NCI-H526 (cell line): ENCODE data around the gene TRPM4.
"Not testable (repeated sequence)": the region's sequence is repeated elsewhere in the genome, so short reads cannot be mapped to it uniquely, and the experiment has no call there.

Experiments
- DNase-seq, 2 experiments: peaks; one replicate each; lab custom pipeline; 2025; lab: John Stamatoyannopoulos, UW

TRPM4 gene

DNA sequence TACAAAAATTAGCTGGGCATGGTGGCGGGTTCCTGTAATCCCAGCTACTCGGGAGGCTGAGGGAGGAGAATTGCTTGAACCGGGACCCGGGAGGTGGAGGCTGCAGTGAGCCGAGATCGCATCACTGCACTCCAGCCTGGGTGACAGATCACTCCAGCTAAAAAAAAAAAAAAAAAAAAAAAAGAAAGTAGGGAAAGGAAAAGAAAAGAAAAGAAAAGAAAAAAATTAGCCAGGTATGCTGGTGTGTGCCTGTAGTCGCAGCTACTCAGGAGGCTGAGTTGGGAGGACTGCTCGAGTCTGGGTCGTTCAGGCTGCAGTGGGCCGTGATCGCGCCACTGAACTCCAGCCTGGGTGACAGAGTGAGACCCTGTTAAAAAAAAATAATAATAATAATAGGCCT is 30.4 kb upstream of the TRPM4 start:
- not testable (repeated sequence) for DNase-seq

DNA sequence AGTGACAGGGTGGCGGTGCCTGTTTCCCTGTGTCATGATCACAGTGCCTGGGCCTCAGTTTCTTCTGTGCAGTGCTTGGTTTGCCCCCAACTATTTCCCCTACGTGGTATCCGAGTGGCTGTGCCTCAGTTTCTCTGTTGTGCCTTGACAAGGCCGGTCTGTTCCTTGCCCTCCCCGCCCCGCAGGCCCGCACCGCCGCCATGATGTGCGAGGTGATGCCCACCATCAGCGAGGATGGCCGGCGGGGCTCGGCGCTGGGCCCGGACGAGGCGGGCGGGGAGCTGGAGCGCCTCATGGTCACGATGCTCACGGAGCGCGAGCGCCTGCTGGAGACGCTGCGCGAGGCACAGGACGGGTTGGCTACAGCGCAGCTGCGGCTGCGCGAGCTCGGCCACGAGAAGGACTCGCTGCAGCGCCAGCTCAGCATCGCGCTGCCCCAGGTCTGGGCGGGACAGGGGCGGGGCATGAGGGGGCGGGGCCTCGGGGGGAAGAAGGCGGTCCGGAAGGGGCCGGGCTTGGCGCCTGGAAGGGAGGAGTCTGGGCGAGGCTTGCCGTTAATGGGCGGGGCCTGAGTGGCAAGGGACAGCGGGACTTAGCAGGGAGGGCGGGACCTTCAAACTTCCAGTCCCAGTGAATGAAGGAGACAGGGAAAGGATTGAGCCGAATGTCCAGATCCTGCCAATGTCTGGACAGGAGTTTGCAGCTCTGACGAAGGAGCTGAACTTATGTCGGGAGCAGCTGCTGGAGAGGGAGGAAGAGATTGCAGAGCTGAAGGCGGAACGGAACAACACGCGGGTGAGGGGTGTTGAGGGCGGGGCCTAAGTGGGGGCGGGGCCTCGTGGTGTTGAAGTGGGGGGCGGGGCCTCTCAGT is 29.7 kb upstream of the TRPM4 start:
- peak; percentile 86 to 97 for DNase-seq

DNA sequence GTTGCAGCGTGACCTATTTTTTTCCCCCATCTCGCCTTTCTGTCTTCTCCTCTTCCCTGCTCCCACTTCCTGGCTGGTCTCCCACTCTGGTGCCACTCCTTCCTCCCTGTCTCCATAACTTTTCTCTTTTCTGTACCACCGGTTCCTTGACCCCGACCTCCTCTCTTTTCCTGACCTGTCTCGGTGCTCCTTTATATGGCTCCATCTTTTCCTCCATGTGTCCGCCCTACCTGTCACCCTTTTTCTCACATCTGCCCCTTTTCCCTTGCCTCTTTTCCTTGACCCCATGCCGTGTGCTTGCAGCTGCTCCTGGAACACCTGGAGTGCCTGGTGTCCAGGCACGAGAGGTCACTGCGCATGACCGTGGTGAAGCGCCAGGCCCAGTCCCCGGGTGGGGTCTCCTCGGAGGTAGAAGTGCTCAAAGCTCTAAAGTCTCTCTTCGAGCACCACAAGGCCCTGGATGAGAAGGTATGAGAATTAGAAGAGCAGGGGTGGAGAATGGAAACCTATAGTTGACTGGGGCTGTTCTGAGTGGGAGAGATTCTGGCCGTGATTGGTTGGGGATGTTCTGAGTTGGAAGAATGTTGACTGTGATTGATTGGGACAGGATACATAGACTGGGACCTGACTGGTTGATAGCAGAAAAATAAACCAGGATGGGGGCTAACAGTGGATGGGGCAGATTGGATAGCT is 28.9 kb upstream of the TRPM4 start:
- DNase-seq = no peak

DNA sequence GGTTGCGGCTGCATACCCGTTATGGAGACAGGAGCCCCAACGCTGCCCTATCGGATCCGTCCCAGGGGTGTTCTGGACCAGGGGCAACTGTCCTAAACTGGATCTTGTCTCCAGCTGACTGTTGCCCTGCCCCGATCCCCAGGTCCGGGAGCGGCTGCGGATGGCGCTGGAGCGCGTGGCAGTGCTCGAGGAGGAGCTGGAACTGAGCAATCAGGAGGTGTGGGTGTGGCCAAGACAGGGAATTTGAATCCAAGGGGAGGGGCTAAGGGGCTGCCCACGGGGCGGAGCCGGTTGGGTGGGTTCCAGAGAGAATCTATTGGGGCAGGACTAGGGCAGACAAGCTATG is 28.4 kb upstream of the TRPM4 start:
- no peak for DNase-seq

DNA sequence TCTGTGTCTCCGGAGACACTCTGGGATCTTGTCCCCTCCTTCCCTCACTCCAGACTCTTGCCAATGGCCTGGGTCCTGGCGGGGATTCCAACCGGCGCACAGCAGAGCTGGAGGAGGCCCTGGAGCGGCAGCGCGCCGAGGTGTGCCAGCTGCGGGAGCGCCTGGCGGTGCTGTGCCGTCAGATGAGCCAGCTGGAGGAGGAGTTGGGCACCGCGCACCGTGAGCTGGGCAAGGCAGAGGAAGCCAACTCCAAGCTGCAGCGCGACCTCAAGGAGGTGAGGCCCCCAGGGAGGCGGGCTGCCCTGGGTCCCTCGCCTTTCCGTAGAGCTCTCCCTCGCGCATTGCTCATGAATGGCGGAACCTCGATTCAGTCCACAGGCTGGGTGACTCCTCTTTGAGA is 27.3 kb upstream of the TRPM4 start:
- DNase-seq = no peak

DNA sequence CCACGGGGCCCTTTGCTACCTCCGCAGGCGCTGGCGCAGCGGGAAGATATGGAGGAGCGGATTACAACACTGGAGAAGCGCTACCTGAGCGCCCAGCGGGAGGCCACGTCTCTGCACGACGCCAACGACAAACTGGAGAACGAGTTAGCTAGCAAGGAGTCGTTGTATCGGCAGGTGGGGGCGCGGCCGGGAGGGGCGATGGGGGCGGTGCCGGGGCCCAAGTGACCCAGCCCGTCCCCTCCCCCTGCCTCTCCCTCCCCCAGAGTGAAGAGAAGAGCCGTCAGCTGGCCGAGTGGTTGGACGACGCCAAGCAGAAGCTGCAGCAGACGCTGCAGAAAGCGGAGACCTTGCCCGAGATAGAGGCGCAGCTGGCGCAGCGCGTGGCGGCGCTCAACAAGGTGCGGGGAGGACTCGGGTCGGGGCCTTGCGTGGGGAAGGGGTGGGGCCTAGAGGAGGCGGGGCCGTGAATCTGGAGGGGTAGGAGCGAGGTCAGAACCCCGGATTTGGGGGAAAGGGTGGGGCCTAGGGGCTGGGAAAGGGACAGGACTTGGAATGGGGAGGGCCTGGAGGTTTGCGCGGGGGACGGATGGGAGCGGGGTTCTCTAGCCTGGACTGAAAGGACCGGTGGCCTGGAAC is 24.5 kb upstream of the TRPM4 start:
- no peak for DNase-seq

DNA sequence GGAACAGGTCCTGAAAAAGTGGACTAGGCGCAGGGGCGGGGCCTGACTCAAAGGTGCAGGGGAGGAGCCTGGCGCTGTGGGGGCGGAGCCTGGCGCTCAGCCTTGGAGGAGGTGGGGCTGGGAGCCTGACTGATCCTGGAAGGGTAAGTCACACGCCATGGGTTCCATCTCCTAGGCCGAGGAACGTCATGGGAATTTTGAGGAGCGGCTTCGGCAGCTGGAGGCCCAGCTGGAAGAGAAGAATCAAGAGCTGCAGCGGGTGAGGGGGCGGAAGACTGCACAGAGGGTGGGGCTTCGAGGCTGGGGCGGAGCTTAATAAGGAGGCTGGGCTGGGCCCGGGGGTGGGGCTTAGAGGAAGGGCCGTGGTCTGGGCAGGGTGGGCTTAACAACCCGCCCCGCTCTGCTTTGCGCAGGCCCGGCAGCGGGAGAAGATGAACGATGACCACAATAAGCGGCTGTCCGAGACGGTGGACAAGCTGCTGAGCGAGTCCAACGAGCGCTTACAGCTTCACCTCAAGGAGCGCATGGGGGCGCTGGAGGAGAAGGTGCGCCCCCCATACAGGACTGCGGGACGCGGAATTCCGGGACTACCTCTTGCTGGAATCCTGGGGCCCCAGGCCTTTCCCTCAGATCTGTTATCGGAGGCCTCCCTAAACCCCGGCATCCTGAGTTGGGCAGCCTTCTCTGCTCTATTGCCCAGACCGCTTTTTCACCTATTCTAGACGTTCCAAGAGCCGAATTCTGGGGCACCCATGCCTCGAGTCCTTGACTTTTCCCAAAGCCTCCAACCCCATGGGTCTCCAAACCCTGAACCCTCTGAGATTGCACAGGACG is 23.8 kb upstream of the TRPM4 start:
- no peak for DNase-seq

DNA sequence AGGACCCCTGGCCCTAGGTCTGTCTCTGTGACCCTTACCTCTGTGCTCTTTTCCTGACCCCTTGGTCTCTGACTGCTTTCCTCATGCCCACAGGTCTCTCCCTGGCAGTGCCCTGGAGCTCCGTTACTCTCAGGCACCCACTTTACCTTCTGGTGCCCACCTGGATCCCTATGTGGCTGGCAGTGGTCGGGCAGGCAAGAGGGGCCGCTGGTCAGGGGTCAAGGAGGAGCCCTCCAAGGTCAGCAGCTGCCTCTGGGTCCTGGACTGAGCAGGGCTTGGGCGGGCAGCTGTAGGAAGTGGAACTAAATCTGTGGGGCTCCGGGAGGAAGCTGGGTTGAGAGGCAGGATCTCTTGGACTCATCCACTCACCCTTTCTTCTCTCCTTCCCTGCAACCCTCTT is 21.9 kb upstream of the TRPM4 start:
- no peak for DNase-seq

DNA sequence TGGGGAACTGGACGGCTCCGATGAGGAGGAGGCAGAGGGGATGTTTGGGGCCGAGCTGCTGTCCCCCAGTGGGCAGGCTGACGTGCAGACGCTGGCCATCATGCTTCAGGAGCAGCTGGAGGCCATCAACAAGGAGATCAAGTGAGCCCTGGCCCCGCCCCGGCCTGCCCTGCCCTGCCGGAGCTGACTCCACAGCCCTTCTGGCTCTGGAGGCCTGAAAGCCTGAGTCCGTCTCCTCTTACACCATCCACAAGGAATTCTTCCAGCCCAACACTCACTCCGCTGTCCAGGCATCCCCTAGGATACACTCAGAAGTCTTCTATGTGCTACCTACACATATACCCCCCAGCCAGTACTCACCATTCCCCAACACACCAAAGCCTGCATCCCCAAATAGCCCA is 20.8 kb upstream of the TRPM4 start:
- no peak for DNase-seq

DNA sequence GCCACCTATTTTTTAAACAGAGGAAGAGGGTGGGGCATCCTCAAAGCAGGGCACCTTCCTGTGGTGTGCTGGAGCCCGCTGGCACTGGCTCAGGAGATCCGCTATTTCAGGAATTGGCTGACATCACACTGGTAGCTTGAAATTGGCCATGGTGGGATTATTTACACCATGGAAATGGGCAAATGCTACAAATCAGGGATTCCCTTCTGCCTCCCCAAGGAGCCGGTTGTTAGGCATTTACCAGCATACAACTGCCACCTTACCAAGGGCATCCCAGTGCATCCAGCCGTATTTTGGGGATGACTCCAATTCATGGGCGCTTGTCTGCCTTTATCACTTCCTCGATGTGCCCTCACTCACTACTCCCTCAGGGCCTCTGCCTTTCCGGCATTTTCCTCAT is 16.6 kb upstream of the TRPM4 start:
- DNase-seq = no peak

DNA sequence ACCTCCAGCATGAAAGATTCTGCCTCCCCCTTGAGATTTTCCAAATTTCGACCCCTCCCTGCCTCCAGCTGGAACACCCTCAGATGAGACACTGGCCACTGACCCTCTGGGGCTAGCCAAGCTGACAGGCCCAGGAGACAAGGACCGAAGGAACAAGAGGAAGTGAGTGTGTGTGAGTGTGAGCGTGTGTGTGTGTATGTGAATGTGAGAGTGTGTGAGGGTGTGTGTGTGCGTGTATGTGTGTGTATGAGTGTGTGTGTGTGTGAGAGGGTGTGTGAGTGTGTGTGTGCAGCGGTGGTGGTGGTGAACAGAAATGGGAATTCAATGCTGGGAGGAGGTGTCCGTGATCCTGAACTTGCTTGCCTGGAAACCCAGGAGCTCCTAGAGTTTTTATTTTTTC is 16.2 kb upstream of the TRPM4 start:
- no peak for DNase-seq

DNA sequence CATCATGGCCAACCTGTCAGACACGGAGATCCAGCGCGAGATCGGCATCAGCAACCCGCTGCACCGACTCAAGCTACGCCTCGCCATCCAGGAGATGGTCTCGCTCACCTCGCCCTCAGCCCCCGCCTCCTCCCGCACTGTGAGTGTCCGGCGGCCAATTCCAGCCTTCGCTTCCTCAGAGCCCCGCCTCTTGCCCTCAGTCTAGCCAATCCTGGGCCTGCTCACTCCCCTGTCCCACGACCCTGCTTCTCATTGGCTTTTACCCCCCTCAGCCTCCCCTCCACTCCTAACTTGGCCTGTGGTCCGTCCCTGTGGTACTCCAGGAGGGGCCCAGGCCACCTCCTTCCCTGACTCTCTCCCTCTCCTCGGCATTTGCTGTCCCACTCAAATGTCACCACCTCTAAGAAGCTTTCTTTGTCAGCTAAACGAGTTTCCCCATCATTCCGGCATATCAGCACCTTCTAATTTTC is 14.7 kb upstream of the TRPM4 start:
- DNase-seq = peak; percentile 89 to 97

DNA sequence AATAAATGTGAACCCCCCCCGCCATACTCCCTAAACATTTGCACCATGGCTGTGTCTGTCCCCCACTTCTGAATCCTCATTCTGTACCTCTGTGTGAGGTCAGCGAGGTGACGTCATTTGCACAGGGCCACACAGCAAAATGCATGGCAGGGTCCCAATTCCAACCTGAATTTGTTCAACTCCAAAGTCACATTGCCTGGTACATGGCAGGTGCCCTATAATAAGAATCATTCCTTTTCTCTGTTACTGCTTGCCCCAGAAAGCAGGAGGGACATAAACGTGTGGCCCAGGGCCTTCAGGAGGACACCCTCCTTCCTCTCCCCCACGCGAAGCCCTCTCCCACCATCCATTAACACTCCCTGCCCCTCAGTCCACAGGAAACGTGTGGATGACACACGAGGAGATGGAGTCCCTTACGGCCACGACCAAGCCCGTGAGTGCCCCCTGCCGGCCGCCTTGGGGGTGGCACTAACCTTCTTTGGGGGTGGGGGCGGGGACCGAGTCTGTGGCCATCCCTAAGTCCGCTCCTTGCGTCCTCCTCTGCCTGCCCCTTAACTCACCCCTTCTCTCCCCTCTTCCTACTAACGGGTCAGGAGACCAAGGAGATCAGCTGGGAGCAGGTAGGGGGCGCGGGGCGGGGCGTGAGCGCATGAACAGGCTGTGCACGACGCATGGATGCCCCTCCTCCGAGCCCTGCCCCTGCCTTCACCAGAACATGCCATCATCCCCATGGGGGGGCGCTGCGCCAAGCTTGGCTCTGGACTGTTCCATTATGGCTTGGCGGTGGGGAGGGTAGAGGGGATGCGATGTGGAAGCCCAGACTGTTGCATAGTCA is 11.8 kb upstream of the TRPM4 start:
- DNase-seq = peak; percentile 57 to 86

DNA sequence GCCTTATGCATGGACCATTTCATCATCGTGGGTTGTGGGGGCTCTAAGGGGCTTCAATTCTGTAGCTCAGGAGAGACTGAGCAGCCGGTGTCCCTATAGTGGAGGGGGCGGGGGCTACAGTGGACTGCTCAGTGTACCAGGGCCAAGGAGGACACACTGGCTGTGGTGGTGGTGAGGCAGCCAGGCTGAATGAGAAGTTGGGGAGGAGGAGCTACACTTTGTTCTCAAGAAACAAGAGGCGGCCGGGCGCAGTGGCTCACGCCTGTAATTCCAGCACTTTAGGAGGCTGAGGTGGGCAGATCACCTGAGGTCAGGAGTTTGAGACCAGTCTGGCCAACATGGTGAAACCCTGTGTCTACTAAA is 11.2 kb upstream of the TRPM4 start:
- DNase-seq = not testable (repeated sequence)

DNA sequence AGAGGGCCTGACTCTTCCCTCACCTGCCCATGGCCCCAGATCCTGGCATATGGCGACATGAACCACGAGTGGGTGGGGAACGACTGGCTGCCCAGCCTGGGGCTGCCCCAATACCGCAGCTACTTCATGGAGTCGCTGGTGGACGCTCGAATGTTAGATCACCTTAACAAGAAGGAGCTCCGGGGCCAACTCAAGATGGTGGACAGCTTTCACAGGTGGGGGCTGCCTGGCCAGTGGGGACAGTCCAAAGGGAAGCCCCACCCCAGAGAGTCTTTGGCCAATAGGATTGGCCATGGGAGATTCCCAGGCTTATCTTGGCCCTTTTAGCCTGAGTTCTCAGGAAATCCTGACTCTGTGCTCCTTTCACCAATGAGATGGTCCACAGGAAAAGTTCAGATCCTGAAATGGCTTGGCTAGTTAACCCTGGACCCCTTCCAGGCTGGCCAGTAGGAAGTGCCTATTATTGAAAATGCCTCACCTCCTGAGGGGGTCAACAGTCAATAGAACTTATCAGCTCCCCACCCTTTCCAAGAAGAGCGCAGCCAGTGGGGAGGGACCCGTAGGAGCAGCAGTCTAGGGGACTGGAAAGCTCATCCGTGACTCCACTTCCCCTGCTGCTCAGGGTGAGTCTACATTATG is 9.4 kb upstream of the TRPM4 start:
- DNase-seq = no peak

DNA sequence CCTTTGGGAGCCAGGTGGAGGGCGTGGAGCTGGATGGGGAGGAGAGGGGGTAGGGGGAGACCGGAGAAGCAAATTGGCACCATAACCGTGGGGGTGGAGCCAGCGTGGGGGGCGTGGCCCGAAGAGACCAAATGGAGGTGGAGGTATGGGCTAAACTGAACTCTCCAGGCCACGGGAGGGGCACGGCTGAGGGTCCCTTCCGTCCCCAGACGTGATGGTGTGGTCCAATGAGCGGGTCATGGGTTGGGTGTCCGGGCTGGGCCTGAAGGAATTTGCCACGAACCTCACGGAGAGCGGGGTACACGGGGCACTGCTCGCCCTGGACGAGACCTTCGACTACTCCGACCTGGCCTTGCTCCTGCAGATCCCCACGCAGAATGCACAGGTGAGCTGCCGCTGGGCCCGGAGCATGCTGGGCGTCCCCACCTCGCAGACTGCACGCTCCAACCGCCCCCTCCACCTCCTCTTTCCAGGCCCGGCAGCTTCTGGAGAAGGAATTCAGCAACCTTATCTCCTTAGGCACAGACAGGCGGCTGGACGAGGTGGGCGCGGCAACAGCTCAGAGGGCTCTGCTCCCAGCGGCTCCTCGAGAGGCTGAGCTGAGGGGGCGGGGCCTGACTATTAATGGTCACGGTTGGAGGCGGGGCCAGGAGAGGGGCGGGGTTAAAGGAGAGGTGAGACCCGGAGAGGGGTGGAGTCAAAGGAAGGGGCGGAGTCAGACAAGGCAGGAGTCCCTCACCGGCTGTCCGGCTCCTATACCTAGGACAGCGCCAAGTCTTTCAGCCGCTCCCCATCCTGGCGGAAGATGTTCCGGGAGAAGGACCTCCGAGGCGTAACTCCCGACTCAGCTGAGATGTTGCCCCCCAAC is 8.6 kb upstream of the TRPM4 start:
- peak; percentile 86 to 97 for DNase-seq

DNA sequence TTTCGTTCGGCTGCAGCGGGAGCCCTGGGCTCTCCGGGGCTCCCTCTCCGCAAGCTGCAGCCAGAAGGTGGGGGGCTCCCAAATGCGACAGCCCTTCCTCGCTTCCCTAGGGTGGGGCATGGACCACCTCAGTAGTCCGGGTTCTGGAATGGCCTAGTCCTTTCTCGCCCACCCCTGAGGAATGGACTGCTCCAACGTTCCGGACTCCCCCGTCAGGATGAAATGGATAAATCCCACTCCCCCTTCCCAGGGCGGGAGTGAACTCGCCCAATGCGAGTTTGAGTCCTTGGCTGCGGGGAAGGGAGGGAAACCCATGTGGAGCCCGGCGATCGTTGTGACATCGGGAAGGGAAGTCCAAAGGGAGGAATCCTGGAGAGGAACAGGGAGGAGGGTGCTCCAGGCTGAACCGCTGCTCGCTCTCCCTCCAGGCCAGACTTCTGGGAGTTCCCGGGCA is 7.9 kb upstream of the TRPM4 start:
- DNase-seq = peak; percentile 81 to 92

DNA sequence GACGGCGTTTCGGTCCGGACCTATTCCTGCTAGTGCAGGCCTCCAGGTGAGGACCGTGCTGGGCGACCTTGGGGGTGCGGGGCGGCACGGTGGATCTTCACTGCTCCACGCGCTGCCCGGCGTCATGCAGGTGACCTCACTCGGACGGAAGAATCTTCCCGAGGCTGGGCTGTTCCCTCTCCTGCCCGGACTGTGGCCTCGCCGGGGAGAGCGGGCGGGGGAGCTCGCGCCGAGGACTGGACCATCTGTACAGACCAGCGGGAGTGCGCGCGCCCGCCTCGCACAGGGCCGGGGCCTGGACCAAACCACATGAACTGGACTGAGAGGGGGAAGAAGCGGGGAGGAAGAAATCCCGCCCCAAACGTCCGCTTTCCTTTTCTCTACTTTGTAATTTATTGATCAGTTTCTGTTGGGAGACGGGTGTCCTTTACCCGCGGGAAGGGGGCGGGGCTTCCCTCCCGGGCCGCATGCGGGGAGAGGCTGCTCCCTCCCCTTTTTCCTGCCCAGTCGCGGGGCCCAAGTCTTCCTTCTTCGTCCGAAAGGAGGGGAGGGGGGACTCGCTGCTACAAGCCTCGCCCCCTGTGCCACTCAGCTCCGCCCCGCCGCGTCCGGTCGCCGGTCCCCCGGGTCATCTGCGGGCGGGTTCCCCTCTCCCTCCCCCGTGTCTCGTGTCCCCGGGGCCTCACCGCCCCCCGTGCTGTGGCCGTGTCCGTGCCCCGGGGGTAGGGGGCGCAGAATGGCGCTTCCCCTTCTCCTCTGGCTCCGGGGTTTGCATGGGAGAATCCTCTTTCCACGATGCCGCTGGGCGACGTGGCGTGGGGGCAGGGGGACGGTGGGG is 7.3 kb upstream of the TRPM4 start:
- DNase-seq = peak; percentile 71 to 94

DNA sequence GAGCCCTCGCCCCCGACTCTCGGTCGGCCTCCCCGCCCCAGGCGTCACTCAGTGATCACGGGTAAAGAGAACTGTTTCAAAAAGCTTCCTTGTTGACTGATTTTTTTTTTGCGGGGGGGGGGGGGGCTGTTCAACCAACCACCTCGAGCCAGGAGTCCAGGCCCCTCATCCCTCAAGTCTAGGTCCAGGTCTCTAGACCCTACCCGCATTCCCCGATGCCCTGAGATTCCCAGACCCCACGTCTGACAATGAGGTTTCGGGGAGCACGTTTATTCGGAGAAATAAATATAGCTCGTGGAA is 6.7 kb upstream of the TRPM4 start:
- peak in 1 of 2 experiments; percentile 21 for DNase-seq
